DOHH2 (cell line): ENCODE data around the gene CDHR1.
"Not testable (repeated sequence)": the region's sequence is repeated elsewhere in the genome, so short reads cannot be mapped to it uniquely, and the experiment has no call there.

Experiments used
- CTCF ChIP-seq: fragments of 200-600 bp; sonication (generic); IDR thresholded peaks from one replicate; pipeline ENCODE4 v1.5.1; 2014; ENCODE audit warnings: antibody characterized with exemption, mild to moderate bottlenecking, low read depth, low read length; ENCODE audit not compliant: poor library complexity, severe bottlenecking
- EZH2phosphoT487 ChIP-seq: fragments of 200-600 bp; sonication (generic); IDR thresholded peaks from 2 replicates; pipeline ENCODE4 v1.6.1; 2017; ENCODE audit warnings: borderline replicate concordance, mild to moderate bottlenecking, antibody characterized with exemption, low read length, moderate library complexity, mixed read lengths

- not testable (repeated sequence) for TF ChIP-seq EZH2phosphoT487, CTCF
Measured at GRCh38 chr10:84168382-84168781, 26.0 kb upstream of the CDHR1 start.
